ENCODE measurements around the gene ZNF492. TPM values are rescaled to one million over a fixed set of nuclear protein-coding genes. Genes with fewer than 3 reads are reported as not detected.

ZNF492 gene
- total RNA-seq, 1 donor from 2014 or later: not detected

GRCh38 chr19:22602631-22603272 lies 31.4 kb upstream of the ZNF492 start:
- Mint-ChIP-seq H3K27ac (no peak overlapping the region), H3K4me3 (ENCODE audit: low read depth) (no peak overlapping the region), H3K4me1 (ENCODE audit: low read depth) (no peaks in the 10 kb centered on the region), H3K36me3 (ENCODE audit: insufficient read depth) (peaks cover 13% of the 10 kb centered on the region), H3K27me3 (no peaks in the 10 kb centered on the region), H3K9me3 (ENCODE audit: low read depth) (peaks cover 44% of the 10 kb centered on the region)
- TF ChIP-seq CTCF (IDR thresholded peaks at IDR 0.05; ENCODE audit: unreplicated experiment): no peak
- no peak for DNase-seq (ENCODE audit: low spot score, unreplicated experiment)

- no peaks in the 10 kb centered on the region for H3K4me1 Mint-ChIP-seq (ENCODE audit: low read depth)
- no peaks in the 10 kb centered on the region for H3K27me3 Mint-ChIP-seq
- no peak overlapping the region for H3K27ac Mint-ChIP-seq
- H3K4me3 Mint-ChIP-seq (ENCODE audit: low read depth): no peak overlapping the region
- TF ChIP-seq CTCF (IDR thresholded peaks at IDR 0.05; ENCODE audit: unreplicated experiment): no peak
- peaks cover 12% of the 10 kb centered on the region for H3K36me3 Mint-ChIP-seq (ENCODE audit: insufficient read depth)
- H3K9me3 Mint-ChIP-seq (ENCODE audit: low read depth): peaks cover 44% of the 10 kb centered on the region
- DNase-seq (ENCODE audit: low spot score, unreplicated experiment): no peak
Observed at GRCh38 chr19:22603518-22604440, 30.3 kb upstream of the ZNF492 start.

GRCh38 chr19:22604571-22605274 lies 29.4 kb upstream of the ZNF492 start:
- Mint-ChIP-seq H3K27ac (no peak overlapping the region), H3K4me1 (ENCODE audit: low read depth) (no peaks in the 10 kb centered on the region), H3K9me3 (ENCODE audit: low read depth) (peaks cover 41% of the 10 kb centered on the region), H3K27me3 (no peaks in the 10 kb centered on the region), H3K4me3 (ENCODE audit: low read depth) (no peak overlapping the region), H3K36me3 (ENCODE audit: insufficient read depth) (peaks cover 6% of the 10 kb centered on the region)
- TF ChIP-seq CTCF (IDR thresholded peaks at IDR 0.05; ENCODE audit: unreplicated experiment): no peak
- DNase-seq (ENCODE audit: low spot score, unreplicated experiment): no peak

GRCh38 chr19:22605275-22606211 lies 28.6 kb upstream of the ZNF492 start:
- no peak for TF ChIP-seq CTCF (IDR thresholded peaks at IDR 0.05; ENCODE audit: unreplicated experiment)
- Mint-ChIP-seq H3K36me3 (ENCODE audit: insufficient read depth) (peaks cover 5% of the 10 kb centered on the region), H3K4me3 (ENCODE audit: low read depth) (no peak overlapping the region), H3K4me1 (ENCODE audit: low read depth) (no peaks in the 10 kb centered on the region), H3K27me3 (no peaks in the 10 kb centered on the region), H3K9me3 (ENCODE audit: low read depth) (peaks cover 43% of the 10 kb centered on the region), H3K27ac (no peak overlapping the region)
- no peak for DNase-seq (ENCODE audit: low spot score, unreplicated experiment)

Data from progenitor cell of endocrine pancreas (in vitro differentiated cells).